ENCODE data around the gene TMEM269.

DNA sequence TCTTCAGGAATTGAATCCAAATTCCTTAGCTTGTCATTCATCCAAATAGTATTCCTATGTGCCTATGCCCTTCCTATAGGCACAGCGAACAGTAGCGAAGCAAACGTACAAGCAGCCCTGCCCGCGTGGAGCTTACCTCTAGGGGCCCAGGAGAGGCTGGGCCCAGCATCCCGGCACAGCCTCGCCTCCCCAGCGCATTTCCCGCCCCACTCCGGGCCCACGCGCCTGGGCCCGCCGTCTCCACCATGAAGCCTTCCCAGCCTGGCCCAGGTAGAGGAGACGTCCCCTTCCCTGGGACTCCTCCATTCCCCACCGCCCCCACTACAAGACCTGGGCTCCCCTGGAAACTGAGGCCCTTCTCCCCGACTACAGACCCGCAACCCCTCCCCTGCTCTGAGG, 245 bp upstream of the TMEM269 start:
- TF ChIP-seq POLR2A (IDR thresholded peaks at IDR 0.05; ENCODE audit: low read depth, low read length) (no peak), POLR2AphosphoS5 (IDR thresholded peaks at IDR 0.05; ENCODE audit: low read depth, low read length) (no peak), SPI1 (IDR thresholded peaks at IDR 0.05; ENCODE audit: low read depth, low read length) (no peak), TAF1 (IDR thresholded peaks at IDR 0.05; ENCODE audit: low read depth, low read length) (no peak), PAX5 (IDR thresholded peaks at IDR 0.05; ENCODE audit: insufficient read depth, low read length, severe bottlenecking) (no peak), POU2F2 (IDR thresholded peaks at IDR 0.05; ENCODE audit: low read depth, low read length) (no peak)
